ENCODE measurements around the gene AIP.

GRCh38 chr11:67525275-67525976, 42.6 kb downstream of the AIP start:
- TF ChIP-seq, protein P1, sequence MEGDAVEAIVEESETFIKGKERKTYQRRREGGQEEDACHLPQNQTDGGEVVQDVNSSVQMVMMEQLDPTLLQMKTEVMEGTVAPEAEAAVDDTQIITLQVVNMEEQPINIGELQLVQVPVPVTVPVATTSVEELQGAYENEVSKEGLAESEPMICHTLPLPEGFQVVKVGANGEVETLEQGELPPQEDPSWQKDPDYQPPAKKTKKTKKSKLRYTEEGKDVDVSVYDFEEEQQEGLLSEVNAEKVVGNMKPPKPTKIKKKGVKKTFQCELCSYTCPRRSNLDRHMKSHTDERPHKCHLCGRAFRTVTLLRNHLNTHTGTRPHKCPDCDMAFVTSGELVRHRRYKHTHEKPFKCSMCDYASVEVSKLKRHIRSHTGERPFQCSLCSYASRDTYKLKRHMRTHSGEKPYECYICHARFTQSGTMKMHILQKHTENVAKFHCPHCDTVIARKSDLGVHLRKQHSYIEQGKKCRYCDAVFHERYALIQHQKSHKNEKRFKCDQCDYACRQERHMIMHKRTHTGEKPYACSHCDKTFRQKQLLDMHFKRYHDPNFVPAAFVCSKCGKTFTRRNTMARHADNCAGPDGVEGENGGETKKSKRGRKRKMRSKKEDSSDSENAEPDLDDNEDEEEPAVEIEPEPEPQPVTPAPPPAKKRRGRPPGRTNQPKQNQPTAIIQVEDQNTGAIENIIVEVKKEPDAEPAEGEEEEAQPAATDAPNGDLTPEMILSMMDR (IDR thresholded peaks at IDR 0.05 in 4 of 5, conservative IDR thresholded peaks at IDR 0.05 in 1 of 5), result no peak
- TF ChIP-seq POLR2A (IDR thresholded peaks at IDR 0.05), result no peak
